ENCODE results near the gene HEPACAM2. TPM values are rescaled to one million over a fixed set of nuclear protein-coding genes. Genes with fewer than 3 reads are reported as not detected.

Gene HEPACAM2
- total and polyA plus RNA-seq, 4 experiments from 2014 or later = 0.15 TPM; not detected in 3

DNA sequence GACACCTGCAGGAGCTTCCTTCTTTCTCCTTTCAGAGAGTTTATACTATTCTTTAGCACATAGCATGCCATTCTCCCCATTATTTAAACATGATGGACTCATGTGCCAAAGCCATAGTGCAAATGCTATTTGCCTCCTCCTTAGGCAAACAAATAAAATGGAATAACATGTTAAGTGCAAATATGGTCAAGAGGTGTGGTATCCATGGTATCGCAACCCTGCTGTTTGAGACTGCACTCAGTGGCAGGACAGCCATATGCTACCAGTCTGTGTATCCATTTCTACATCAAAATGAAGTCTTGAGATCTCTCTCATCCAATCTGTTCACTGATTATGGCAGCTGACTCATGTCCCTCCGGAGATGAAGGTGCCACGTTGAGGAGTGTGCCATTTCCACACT, 22.8 kb downstream of the HEPACAM2 start:
- ChIA-PET POLR2A (ENCODE audit: partially characterized antibody) (no interaction called here), CTCF (ENCODE audit: partially characterized antibody) (no interaction called here)
- no peak for DNase-seq
- Mint-ChIP-seq H3K4me3 (no peak overlapping the region), H3K27ac (no peak overlapping the region), H3K9me3 (no peaks in the 10 kb centered on the region), H3K4me1 (no peaks in the 10 kb centered on the region), H3K27me3 (peaks cover 8 to 14% of the 10 kb centered on the region in 2 donors), H3K36me3 (no peaks in the 10 kb centered on the region)
- Histone ChIP-seq H3K4me3 (ENCODE audit: low read length in 2 of 2) (no peak overlapping the region), H3K36me3 (ENCODE audit: insufficient read depth, low read length) (no peaks in the 10 kb centered on the region), H3K4me1 (ENCODE audit: insufficient read depth, low read length) (no peaks in the 10 kb centered on the region), H3K27ac (ENCODE audit: low read depth, low read length) (no peak overlapping the region), H3K9me3 (ENCODE audit: control insufficient read depth in 1 of 2, low read length in 2 of 2) (no peaks in the 10 kb centered on the region), H3K27me3 (ENCODE audit: insufficient read depth, low read length) (no peaks in the 10 kb centered on the region)
- intact Hi-C loops (cut with micrococcal nuclease) = no loop called here

DNA sequence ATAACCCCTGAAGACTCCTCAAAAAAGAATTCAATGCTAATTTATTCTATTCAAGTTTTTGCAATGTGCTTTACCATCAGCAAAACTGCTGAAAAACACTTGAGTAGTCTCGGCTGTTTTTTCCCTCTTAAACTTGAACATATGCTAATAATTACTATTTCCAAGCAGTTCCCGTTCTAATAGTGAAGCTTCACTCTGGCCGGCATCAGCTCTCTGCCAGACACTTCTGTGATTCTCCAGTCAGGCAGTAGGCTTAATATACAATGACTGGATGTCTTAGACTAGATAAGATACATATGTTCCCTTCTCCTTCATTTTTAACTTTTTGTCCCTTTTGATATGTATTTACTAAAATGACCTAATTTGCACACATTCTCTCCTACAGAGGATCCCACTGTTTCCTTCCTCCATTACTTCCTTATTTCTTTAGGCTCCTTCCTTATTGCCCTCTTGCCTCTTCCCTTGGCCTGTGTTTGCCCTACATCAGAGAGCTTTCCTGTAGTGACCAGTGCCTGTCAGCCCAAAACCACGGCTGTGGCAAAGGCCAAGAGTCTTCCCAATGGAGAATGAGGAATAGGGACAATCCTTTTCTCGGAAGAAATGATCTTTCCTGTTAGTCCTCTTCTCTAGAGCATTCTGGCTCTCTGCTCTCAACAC, 23.5 kb downstream of the HEPACAM2 start:
- POLR2A ChIA-PET (ENCODE audit: partially characterized antibody) = no interaction called here

DNA sequence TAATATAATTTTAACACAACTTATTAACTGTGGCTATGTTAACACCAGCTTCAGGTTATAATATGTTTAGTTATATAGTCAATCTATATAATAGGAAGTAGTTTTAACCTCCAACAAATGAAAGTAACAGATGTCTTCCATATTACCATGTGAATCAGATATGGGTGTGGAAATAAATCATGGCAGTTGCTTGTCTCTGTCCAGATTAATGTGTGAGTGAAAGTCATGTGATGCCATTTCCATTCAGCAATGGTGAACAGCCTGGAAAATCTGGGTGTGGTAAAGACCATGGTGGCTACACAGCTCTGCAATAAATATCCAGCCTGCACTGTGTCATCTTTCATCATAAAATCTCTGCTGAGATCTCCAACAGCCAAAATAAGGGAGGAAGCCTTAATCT, 27.8 kb downstream of the HEPACAM2 start:
- no peaks in the 10 kb centered on the region for H3K27me3 ChIP-seq (ENCODE audit: insufficient read depth, low read length)
- H3K27ac ChIP-seq (ENCODE audit: low read depth, low read length) = no peak overlapping the region
- Mint-ChIP-seq H3K4me1 (no peaks in the 10 kb centered on the region), H3K27ac (no peak overlapping the region), H3K36me3 (no peaks in the 10 kb centered on the region), H3K4me3 (no peak overlapping the region), H3K9me3 (no peaks in the 10 kb centered on the region), H3K27me3 (peaks cover 14 to 21% of the 10 kb centered on the region in 2 donors)
- H3K4me3 ChIP-seq (ENCODE audit: low read length in 2 of 2) = no peak overlapping the region
- no peaks in the 10 kb centered on the region for H3K9me3 ChIP-seq (ENCODE audit: control insufficient read depth in 1 of 2, low read length in 2 of 2)
- intact Hi-C loops (cut with micrococcal nuclease) = no loop called here
- ChIA-PET CTCF (ENCODE audit: partially characterized antibody) (no interaction called here), POLR2A (ENCODE audit: partially characterized antibody) (interaction anchor here (1.2 kb wide), 1 partner anchor 81 kb away, joined by 3 read pairs; the partner anchor contains the start of gene SAMD9)
- no peaks in the 10 kb centered on the region for H3K4me1 ChIP-seq (ENCODE audit: insufficient read depth, low read length)
- H3K36me3 ChIP-seq (ENCODE audit: insufficient read depth, low read length) = no peaks in the 10 kb centered on the region
- no peak for DNase-seq

More for the DNA sequence above, 23.5 kb downstream of the HEPACAM2 start:
- H3K9me3 Mint-ChIP-seq = no peaks in the 10 kb centered on the region
- no peak overlapping the region for H3K27ac Mint-ChIP-seq
- no peaks in the 10 kb centered on the region for H3K36me3 Mint-ChIP-seq
- H3K27me3 Mint-ChIP-seq = peaks cover 9 to 14% of the 10 kb centered on the region in 2 donors
- H3K27me3 ChIP-seq (ENCODE audit: insufficient read depth, low read length) = no peaks in the 10 kb centered on the region
- intact Hi-C loops (cut with micrococcal nuclease) = no loop called here
- no peaks in the 10 kb centered on the region for H3K36me3 ChIP-seq (ENCODE audit: insufficient read depth, low read length)
- H3K4me1 ChIP-seq (ENCODE audit: insufficient read depth, low read length) = no peaks in the 10 kb centered on the region
- H3K27ac ChIP-seq (ENCODE audit: low read depth, low read length) = no peak overlapping the region
- no peak overlapping the region for H3K4me3 ChIP-seq (ENCODE audit: low read length in 2 of 2)
- H3K4me3 Mint-ChIP-seq = no peak overlapping the region
- H3K9me3 ChIP-seq (ENCODE audit: control insufficient read depth in 1 of 2, low read length in 2 of 2) = no peaks in the 10 kb centered on the region
- no peaks in the 10 kb centered on the region for H3K4me1 Mint-ChIP-seq
- CTCF ChIA-PET (ENCODE audit: partially characterized antibody) = no interaction called here
- DNase-seq = no peak

DNA sequence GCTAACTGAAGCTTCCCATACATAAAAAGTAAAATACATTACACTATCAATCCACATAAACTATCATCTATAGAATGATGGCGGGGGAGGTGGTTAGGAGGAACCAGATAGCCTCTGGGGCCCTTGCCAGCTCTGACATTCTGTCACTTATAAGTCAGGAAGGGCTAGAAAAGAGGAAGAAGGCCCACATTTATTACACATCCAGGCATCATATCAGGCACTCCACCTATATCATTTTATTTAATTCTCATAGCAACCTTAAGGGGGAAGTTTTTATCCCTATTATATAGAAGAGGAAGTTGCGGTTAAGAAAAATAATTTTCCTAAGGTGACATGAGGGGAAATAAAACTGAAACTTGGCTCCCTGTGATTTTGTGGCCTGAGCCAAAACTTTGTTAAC, 29.9 kb downstream of the HEPACAM2 start:
- H3K27me3 Mint-ChIP-seq = peaks cover 19 to 28% of the 10 kb centered on the region in 2 donors
- Histone ChIP-seq H3K4me3 (ENCODE audit: low read length in 2 of 2) (no peak overlapping the region), H3K27ac (ENCODE audit: low read depth, low read length) (no peak overlapping the region), H3K27me3 (ENCODE audit: insufficient read depth, low read length) (no peaks in the 10 kb centered on the region), H3K36me3 (ENCODE audit: insufficient read depth, low read length) (no peaks in the 10 kb centered on the region), H3K9me3 (ENCODE audit: control insufficient read depth in 1 of 2, low read length in 2 of 2) (no peaks in the 10 kb centered on the region), H3K4me1 (ENCODE audit: insufficient read depth, low read length) (no peaks in the 10 kb centered on the region)
- intact Hi-C loops (cut with micrococcal nuclease) = no loop called here
- ChIA-PET POLR2A (ENCODE audit: partially characterized antibody) (no interaction called here), CTCF (ENCODE audit: partially characterized antibody) (no interaction called here)
- H3K4me3 Mint-ChIP-seq = no peak overlapping the region
- H3K36me3 Mint-ChIP-seq = no peaks in the 10 kb centered on the region
- no peaks in the 10 kb centered on the region for H3K4me1 Mint-ChIP-seq
- no peaks in the 10 kb centered on the region for H3K9me3 Mint-ChIP-seq
- H3K27ac Mint-ChIP-seq = no peak overlapping the region
- DNase-seq = no peak

DNA sequence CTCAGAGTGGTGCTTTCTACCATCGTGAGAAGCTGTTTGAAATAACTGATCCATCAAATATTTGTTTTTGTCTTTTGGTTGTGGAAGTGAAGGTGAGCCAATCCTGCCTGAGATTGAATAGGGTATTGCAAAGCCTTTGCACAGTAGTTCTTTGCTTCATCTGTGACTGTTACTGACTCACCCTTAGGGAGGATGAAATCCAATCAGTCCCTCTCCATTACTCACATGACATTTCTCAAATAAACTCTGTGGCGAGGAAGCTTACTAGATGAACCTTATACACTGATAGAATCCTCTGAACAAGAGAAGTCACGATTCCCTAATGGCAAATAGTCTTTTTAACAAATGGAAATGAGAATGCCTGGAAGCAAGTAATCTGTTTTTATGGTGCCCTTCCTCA, 31.9 kb downstream of the HEPACAM2 start:
- POLR2A ChIA-PET (ENCODE audit: partially characterized antibody) = interaction anchor here (1.0 kb wide), 1 partner anchor 38 kb away, joined by 5 read pairs; the partner anchor contains the start of gene VPS50
- H3K27me3 Mint-ChIP-seq = peaks cover 25 to 35% of the 10 kb centered on the region in 2 donors

DNA sequence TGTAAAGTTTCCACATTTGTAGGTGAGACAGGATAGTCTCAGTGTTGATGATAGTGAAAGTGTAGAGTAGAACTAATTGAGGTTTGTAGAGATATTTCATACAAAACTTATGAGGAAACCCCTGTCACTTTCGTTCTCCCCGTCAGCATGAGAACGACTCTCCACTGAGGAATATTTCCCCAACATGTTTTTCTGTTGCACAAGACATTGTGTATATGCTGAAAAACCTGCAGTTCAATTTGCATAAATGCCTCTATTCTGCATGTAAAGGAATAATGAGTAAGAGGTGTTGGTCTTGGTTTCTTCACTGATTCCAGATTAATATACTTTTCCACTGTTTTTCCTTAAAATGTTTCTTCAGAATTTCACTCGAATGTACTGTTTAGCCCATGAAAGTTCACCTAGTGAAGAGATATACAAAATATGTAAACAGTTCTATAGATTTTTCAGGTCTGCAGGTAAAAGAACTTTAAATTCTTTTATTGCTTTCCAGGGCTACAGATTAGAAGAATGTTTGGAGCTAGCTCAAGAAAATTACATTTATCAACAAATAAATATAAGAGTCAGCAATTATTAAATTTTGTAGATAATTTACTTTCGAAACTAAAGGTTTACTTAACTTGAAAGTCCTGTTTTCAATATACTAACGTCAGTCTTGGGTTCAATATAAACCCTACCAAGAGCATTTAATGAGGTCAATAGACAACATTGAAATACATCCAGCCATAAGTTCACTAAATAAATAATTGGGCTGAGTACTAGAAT, 37.2 kb downstream of the HEPACAM2 start:
- Mint-ChIP-seq H3K4me1 (no peaks in the 10 kb centered on the region), H3K4me3 (no peak overlapping the region), H3K27me3 (peaks cover 24% of the 10 kb centered on the region in 2 donors), H3K36me3 (peaks cover 0 to 3% of the 10 kb centered on the region in 2 donors), H3K27ac (no peak overlapping the region), H3K9me3 (no peaks in the 10 kb centered on the region)
- no peak for DNase-seq
- no peaks in the 10 kb centered on the region for H3K27me3 ChIP-seq (ENCODE audit: insufficient read depth, low read length)
- no peak overlapping the region for H3K27ac ChIP-seq (ENCODE audit: low read depth, low read length)
- H3K4me3 ChIP-seq (ENCODE audit: low read length in 2 of 2) = no peak overlapping the region
- H3K4me1 ChIP-seq (ENCODE audit: insufficient read depth, low read length) = no peaks in the 10 kb centered on the region
- no peaks in the 10 kb centered on the region for H3K36me3 ChIP-seq (ENCODE audit: insufficient read depth, low read length)
- ChIA-PET POLR2A (ENCODE audit: partially characterized antibody) (no interaction called here), CTCF (ENCODE audit: partially characterized antibody) (no interaction called here)
- no peaks in the 10 kb centered on the region for H3K9me3 ChIP-seq (ENCODE audit: control insufficient read depth in 1 of 2, low read length in 2 of 2)
- intact Hi-C loops (cut with micrococcal nuclease) = no loop called here

More for the DNA sequence above, 31.9 kb downstream of the HEPACAM2 start:
- Mint-ChIP-seq H3K27ac (no peak overlapping the region), H3K4me3 (no peak overlapping the region), H3K4me1 (no peaks in the 10 kb centered on the region), H3K9me3 (no peaks in the 10 kb centered on the region), H3K36me3 (no peaks in the 10 kb centered on the region)
- Histone ChIP-seq H3K27ac (ENCODE audit: low read depth, low read length) (no peak overlapping the region), H3K9me3 (ENCODE audit: control insufficient read depth in 1 of 2, low read length in 2 of 2) (no peaks in the 10 kb centered on the region), H3K4me1 (ENCODE audit: insufficient read depth, low read length) (no peaks in the 10 kb centered on the region), H3K36me3 (ENCODE audit: insufficient read depth, low read length) (no peaks in the 10 kb centered on the region), H3K27me3 (ENCODE audit: insufficient read depth, low read length) (no peaks in the 10 kb centered on the region), H3K4me3 (ENCODE audit: low read length in 2 of 2) (no peak overlapping the region)
- DNase-seq = no peak
- intact Hi-C loops (cut with micrococcal nuclease) = no loop called here
- CTCF ChIA-PET (ENCODE audit: partially characterized antibody) = interaction anchor here (1.1 kb wide), 1 partner anchor 32 kb away, joined by 3 read pairs; the partner anchor contains the start of gene HEPACAM2

DNA sequence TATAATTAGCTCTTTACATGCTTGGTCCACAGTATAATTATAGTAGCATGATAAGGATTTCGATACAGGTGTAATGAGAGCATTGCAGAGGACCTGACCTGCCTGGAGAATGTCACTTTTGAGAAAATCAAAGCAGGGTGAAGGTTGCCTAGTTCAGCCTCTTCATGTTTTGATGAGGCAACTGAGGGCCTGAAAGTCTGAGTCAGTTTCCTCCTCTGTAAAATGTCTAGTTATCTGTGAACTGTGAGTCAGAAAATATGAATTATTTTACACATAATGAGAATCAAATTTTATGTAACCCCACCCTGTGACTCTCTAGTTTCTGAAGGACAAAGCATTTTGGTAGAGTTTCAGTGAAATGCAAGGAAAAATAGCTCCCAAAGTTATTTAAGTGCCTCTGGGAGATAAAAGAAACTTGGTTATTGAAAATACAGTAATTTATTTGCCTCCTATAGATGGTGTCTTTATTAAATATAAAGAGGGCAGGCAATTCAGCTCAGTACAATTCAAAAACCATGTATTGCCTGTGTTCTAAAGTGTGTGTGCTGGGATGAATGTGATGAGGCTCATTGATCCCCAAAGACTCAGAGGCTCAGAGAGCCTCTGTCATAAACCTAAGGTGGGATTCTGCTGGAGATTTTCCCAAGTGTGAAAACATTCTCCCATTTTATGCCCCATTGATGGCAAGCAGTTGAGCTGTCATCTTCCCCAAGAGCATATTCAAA, 40.8 kb downstream of the HEPACAM2 start:
- no peak for DNase-seq
- intact Hi-C loops (cut with micrococcal nuclease) = no loop called here
- Histone ChIP-seq H3K27ac (ENCODE audit: low read depth, low read length) (no peak overlapping the region), H3K27me3 (ENCODE audit: insufficient read depth, low read length) (no peaks in the 10 kb centered on the region), H3K4me3 (ENCODE audit: low read length in 2 of 2) (no peak overlapping the region), H3K36me3 (ENCODE audit: insufficient read depth, low read length) (no peaks in the 10 kb centered on the region), H3K9me3 (ENCODE audit: control insufficient read depth in 1 of 2, low read length in 2 of 2) (no peaks in the 10 kb centered on the region), H3K4me1 (ENCODE audit: insufficient read depth, low read length) (no peaks in the 10 kb centered on the region)
- CTCF ChIA-PET (ENCODE audit: partially characterized antibody) = interaction anchor here (1.3 kb wide), 1 partner anchor 12 kb away, joined by 3 read pairs; no protein-coding TSS in a partner anchor
- H3K4me1 Mint-ChIP-seq = no peaks in the 10 kb centered on the region
- H3K9me3 Mint-ChIP-seq = no peaks in the 10 kb centered on the region
- POLR2A ChIA-PET (ENCODE audit: partially characterized antibody) = no interaction called here
- H3K4me3 Mint-ChIP-seq = no peak overlapping the region
- H3K27me3 Mint-ChIP-seq = peaks cover 14 to 16% of the 10 kb centered on the region in 2 donors
- peaks cover 0 to 3% of the 10 kb centered on the region in 2 donors for H3K36me3 Mint-ChIP-seq
- no peak overlapping the region for H3K27ac Mint-ChIP-seq
